Karpas-422 (cell line): ENCODE measurements around the gene PRTFDC1. TPM values are rescaled to one million over a fixed set of nuclear protein-coding genes. Genes with fewer than 3 reads are reported as not detected.

Experiments used
- DNase-seq: peaks from one replicate; pipeline ENCODE4 v3.0.0-alpha.2; 2015
- H2AFZ ChIP-seq: fragments of 200-600 bp; sonication (generic); 2 replicates; pipeline ENCODE4 v1.6.1; 2014; ENCODE audit warnings: antibody characterized with exemption, low read length, mixed read lengths
- H3K27ac ChIP-seq: fragments of 200-600 bp; sonication (generic); 2 replicates; pipeline ENCODE4 v1.5.1; 2014; ENCODE audit warnings: mild to moderate bottlenecking, low read length, moderate library complexity
- H3K27me3 ChIP-seq: fragments of 200-600 bp; sonication (generic); 2 replicates; pipeline ENCODE4 v1.6.1; 2014; ENCODE audit warnings: low read length, mixed read lengths
- H3K36me3 ChIP-seq: fragments of 200-600 bp; sonication (generic); 2 replicates; pipeline ENCODE4 v1.6.1; 2014; ENCODE audit warnings: low read length, mixed read lengths; ENCODE audit not compliant: insufficient read depth
- H3K4me1 ChIP-seq: fragments of 200-600 bp; sonication (generic); 2 replicates; pipeline ENCODE4 v1.6.1; 2014; ENCODE audit warnings: mild to moderate bottlenecking, low read length, mixed read lengths
- H3K4me2 ChIP-seq: fragments of 200-600 bp; sonication (generic); 2 replicates; pipeline ENCODE4 v1.6.1; 2014; ENCODE audit warnings: low read length, low read depth, mild to moderate bottlenecking; ENCODE audit not compliant: poor library complexity, severe bottlenecking
- H3K4me3 ChIP-seq: fragments of 200-600 bp; sonication (generic); 2 replicates; pipeline ENCODE4 v1.5.1; 2014; ENCODE audit warnings: mild to moderate bottlenecking, antibody characterized with exemption, low read length, mixed read lengths
- H3K79me2 ChIP-seq: fragments of 200-600 bp; sonication (generic); 2 replicates; pipeline ENCODE4 v1.6.1; 2014; ENCODE audit warnings: mild to moderate bottlenecking, low read length, mixed read lengths
- H3K9ac ChIP-seq: fragments of 200-600 bp; sonication (generic); 2 replicates; pipeline ENCODE4 v1.6.0; 2014; ENCODE audit warnings: low read length
- H3K9me2 ChIP-seq: fragments of 200-600 bp; sonication (generic), shearing (Covaris generic); replicated peaks from 2 replicates; pipeline ENCODE4 v1.6.0; 2014; ENCODE audit warnings: mild to moderate bottlenecking, low read length, moderate library complexity; ENCODE audit not compliant: insufficient read depth
- H3K9me3 ChIP-seq: fragments of 300-700, 200-600 bp; sonication (generic); 2 replicates; pipeline ENCODE4 v1.6.1; 2014; ENCODE audit warnings: low read length, mixed read lengths
- H4K20me1 ChIP-seq: fragments of 200-600 bp; sonication (generic); 2 replicates; pipeline ENCODE4 v1.6.1; 2014; ENCODE audit warnings: mild to moderate bottlenecking, antibody characterized with exemption, low read length, low read depth; ENCODE audit not compliant: insufficient read depth
- total RNA-seq: library from RNA; depleted of rRNA; stranded (reverse); fragments of >200 nt; shearing (Covaris generic); gene quantifications from 2 replicates; pipeline ENCODE4 v1.2.3, GENCODE V29; 2014; ENCODE audit warnings: low replicate concordance

The PRTFDC1 gene
- total RNA-seq, 1 experiment from 2014 or later: not detected

DNA sequence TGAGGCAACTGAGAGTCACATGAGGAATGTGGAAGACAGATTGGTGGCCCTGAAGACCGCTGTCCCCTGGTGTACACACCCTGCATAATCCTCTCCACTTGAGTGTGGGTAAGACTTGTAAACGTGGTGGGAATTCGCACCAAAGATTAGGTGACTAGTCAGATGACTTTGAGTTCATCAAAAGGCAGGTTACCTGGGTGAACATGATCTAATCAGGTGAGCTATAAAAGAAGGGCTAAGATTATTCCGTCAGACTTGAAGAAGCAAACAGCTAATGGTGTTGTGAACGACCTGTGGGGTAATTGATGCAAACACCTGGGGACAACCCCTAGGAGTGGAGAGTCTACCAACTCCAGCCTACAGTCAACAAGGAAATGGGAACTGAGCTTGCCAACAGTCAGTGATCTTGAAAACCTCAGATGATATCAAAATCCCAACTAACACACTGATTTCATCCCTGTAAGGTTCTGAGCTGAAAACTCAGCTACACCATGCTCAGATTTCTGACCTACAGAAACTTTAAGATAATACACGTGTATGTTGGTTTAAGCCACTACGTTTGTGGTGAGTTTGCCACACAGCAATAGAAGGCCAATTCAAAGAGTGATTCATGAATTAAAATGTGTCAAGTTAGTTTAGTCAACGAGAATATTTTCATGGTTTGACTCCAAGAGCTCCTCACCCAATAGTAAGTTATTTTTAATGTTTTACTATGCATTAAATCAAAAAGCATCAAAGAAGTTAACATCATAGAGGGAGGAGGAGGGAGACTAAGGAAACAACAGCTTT is 16.7 kb downstream of the PRTFDC1 start:
- Histone ChIP-seq H3K27ac (no peak overlapping the region), H2AFZ (no peak overlapping the region), H3K27me3 (no peaks in the 10 kb centered on the region), H3K9ac (no peak overlapping the region), H3K9me2 (no peaks in the 10 kb centered on the region; the same call in 1 of the 2 replicates), H3K79me2 (no peaks in the 10 kb centered on the region), H3K4me3 (no peak overlapping the region), H3K4me1 (no peaks in the 10 kb centered on the region), H4K20me1 (no peaks in the 10 kb centered on the region), H3K4me2 (no peak overlapping the region), H3K36me3 (no peaks in the 10 kb centered on the region), H3K9me3 (peaks cover 11% of the 10 kb centered on the region; the same call in 1 of the 2 replicates)
- no peak for DNase-seq

DNA sequence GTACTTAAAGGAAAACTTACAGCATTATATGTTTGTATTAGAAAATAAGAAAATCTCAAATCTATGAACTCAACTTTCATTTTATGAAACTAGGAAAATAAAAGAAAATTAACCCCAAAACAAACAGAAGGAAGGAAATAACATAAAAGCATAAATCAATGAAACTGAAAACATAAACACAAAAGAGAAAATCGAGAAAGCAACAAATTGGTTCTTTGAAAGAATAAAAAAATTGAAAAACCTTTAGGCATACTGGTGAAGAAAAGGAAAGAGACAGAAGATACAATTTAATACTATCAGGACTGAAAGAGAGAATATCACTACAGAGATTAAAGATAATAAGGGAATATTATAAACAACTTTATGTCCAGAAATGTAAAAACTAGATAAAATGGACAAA is 21.2 kb downstream of the PRTFDC1 start:
- no peaks in the 10 kb centered on the region for H3K79me2 ChIP-seq
- no peak overlapping the region for H3K4me2 ChIP-seq
- no peak overlapping the region for H3K27ac ChIP-seq
- no peak for DNase-seq
- H4K20me1 ChIP-seq: no peaks in the 10 kb centered on the region
- H3K9ac ChIP-seq: no peak overlapping the region
- no peaks in the 10 kb centered on the region for H3K9me2 ChIP-seq
- no peak overlapping the region for H2AFZ ChIP-seq
- H3K27me3 ChIP-seq: no peaks in the 10 kb centered on the region
- H3K9me3 ChIP-seq: peaks cover 7% of the 10 kb centered on the region; the same call in 1 of the 2 replicates
- no peak overlapping the region for H3K4me3 ChIP-seq
- H3K4me1 ChIP-seq: no peaks in the 10 kb centered on the region
- no peaks in the 10 kb centered on the region for H3K36me3 ChIP-seq

DNA sequence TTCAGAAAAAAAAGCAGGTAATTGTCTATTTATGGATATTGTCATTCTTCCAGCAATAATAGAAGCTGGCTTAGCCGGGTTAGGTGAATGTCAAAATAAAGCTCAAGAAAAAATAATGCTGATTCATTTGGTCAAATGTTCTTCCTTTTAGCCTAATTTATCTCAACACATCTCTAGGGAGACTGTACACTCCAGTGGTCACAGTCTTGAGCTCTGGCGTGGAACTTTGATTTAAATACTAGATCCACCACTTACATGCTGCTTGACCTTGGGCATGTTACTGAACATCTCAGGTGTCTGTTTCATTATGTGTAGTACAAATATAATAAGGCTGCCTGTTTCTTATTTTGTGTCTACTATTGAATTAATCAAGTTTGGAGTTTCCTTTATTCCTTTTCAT is 22.0 kb downstream of the PRTFDC1 start:
- Histone ChIP-seq H3K4me3 (no peak overlapping the region), H3K36me3 (no peaks in the 10 kb centered on the region), H3K9ac (no peak overlapping the region), H3K4me1 (no peaks in the 10 kb centered on the region), H2AFZ (no peak overlapping the region), H3K9me2 (no peaks in the 10 kb centered on the region), H3K27ac (no peak overlapping the region), H3K9me3 (no peaks in the 10 kb centered on the region; the same call in 1 of the 2 replicates), H3K4me2 (no peak overlapping the region), H3K27me3 (no peaks in the 10 kb centered on the region), H3K79me2 (no peaks in the 10 kb centered on the region), H4K20me1 (no peaks in the 10 kb centered on the region)
- peak; percentile 44 for DNase-seq

DNA sequence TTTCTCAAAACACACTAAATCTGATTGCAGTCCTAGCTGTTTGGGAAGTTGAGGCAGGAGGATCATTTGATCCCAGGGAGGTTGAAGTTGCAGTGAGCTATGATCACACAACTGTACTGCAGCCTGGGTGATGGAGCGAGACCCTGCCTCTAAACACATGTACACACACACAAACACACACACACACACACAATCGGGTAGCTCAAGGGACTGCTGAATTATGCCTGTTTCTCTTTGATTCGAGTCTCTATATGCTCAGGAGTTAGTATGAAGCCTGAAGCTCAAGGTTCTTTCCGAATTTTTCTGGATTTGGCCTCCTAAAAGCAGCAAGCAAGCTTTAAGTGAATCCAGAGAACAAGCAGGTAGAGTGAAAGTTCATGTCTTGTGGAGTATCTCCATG is 22.5 kb downstream of the PRTFDC1 start:
- no peak overlapping the region for H3K9ac ChIP-seq
- no peaks in the 10 kb centered on the region for H3K27me3 ChIP-seq
- no peaks in the 10 kb centered on the region for H3K9me2 ChIP-seq
- no peaks in the 10 kb centered on the region for H4K20me1 ChIP-seq
- no peak overlapping the region for H3K4me2 ChIP-seq
- no peaks in the 10 kb centered on the region; the same call in 1 of the 2 replicates for H3K9me3 ChIP-seq
- no peak overlapping the region for H2AFZ ChIP-seq
- no peak overlapping the region for H3K27ac ChIP-seq
- no peaks in the 10 kb centered on the region for H3K79me2 ChIP-seq
- H3K4me1 ChIP-seq: no peaks in the 10 kb centered on the region
- H3K4me3 ChIP-seq: no peak overlapping the region
- no peaks in the 10 kb centered on the region for H3K36me3 ChIP-seq
- no peak for DNase-seq

DNA sequence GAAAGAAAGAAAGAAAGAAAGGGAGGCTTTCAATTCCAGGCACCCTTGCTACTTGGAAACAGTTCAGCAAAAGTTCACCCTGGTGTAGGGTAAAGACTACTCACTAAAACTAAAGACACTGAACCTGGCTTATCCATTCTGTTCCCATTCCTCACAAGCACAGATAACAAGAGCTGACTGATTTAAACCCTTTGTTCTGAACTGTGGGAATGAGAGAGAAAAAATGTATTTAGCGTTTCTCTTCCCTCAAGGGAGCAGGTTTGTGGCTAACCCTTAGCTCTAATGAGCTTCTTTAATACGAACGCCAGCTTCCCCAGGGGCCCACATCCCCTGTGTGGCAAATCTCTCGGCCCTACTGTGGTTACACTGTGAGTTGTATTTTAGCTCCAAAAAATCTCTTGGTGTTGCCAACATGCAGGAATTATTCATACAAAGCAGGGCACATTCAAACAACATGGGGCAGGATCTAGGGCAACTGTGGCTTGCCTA is 23.3 kb downstream of the PRTFDC1 start:
- no peaks in the 10 kb centered on the region for H3K9me2 ChIP-seq
- no peak overlapping the region for H3K27ac ChIP-seq
- H3K4me3 ChIP-seq: no peak overlapping the region
- no peak overlapping the region for H3K9ac ChIP-seq
- H3K36me3 ChIP-seq: no peaks in the 10 kb centered on the region
- no peaks in the 10 kb centered on the region for H3K4me1 ChIP-seq
- DNase-seq: no peak
- no peak overlapping the region for H2AFZ ChIP-seq
- no peak overlapping the region for H3K4me2 ChIP-seq
- H3K79me2 ChIP-seq: no peaks in the 10 kb centered on the region
- H3K27me3 ChIP-seq: no peaks in the 10 kb centered on the region
- no peaks in the 10 kb centered on the region for H4K20me1 ChIP-seq
- no peaks in the 10 kb centered on the region; the same call in 1 of the 2 replicates for H3K9me3 ChIP-seq

DNA sequence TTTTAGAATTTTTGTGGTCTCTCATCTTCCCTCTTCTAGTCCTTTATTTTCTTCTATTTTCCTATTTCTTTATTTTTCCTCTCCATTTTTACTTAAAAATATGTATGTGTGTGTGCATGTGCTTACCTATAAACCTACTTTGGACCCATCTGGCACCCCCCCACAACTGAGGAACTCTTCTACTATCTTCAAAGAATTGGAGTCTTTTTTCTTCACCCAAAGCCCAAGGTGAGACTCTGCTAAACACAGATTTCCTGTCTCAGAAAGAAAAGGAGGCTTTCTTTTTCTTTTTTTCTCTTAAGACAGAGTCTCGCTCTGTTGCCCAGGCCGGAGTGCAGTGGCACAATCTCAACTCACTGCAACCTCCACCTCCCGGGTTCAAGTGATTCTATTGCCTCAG is 24.2 kb downstream of the PRTFDC1 start:
- Histone ChIP-seq H4K20me1 (no peaks in the 10 kb centered on the region), H3K4me2 (no peak overlapping the region), H3K9ac (no peak overlapping the region), H3K27me3 (no peaks in the 10 kb centered on the region), H3K4me1 (no peaks in the 10 kb centered on the region), H2AFZ (no peak overlapping the region), H3K79me2 (no peaks in the 10 kb centered on the region), H3K9me3 (no peaks in the 10 kb centered on the region; the same call in 1 of the 2 replicates), H3K4me3 (no peak overlapping the region), H3K36me3 (no peaks in the 10 kb centered on the region), H3K27ac (no peak overlapping the region), H3K9me2 (no peaks in the 10 kb centered on the region)
- DNase-seq: no peak

DNA sequence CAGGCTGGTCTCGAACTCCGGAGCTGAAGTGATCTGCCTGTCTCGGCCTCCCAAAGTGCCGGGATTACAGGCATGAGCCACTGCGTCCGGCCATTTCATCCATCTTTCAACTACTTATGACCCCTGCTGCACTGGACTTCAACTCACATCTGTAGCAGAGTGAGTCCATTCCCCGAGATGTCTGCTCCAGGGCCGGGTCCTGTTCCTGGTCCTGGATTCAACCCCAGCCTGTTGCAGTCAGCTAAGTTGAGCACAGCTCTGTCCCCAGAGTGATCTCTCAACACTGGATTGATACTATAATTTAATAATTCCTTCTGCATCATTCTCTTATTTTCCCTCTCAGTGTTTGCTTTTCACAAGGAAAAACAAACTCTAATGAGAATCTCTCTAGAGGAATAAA is 25.8 kb downstream of the PRTFDC1 start:
- Histone ChIP-seq H3K4me1 (no peaks in the 10 kb centered on the region), H4K20me1 (no peaks in the 10 kb centered on the region), H3K79me2 (no peaks in the 10 kb centered on the region), H3K36me3 (no peaks in the 10 kb centered on the region), H2AFZ (no peak overlapping the region), H3K27me3 (no peaks in the 10 kb centered on the region), H3K9ac (no peak overlapping the region), H3K4me3 (no peak overlapping the region), H3K9me2 (no peaks in the 10 kb centered on the region), H3K9me3 (no peaks in the 10 kb centered on the region; the same call in none of the 2 replicates), H3K27ac (no peak overlapping the region), H3K4me2 (no peak overlapping the region)
- no peak for DNase-seq

DNA sequence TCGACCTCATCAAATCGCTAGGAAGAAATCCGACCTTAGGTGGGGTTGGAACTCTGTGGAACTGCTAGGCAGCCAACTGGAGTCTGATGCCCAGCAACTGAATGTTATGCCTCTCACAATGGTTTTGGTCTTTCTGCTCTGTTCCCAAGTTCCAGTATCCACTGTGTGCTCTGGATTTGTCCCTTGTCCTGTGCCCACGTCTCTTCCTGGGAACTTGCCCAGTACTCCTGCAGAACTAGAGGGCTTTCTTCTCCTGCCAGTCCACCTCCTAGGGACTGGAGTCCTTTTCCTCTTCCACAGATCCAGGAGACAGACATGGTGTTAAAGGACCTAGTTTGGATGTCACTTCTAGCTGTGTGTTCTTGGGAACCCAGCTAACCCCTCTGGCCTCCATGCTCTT is 26.6 kb downstream of the PRTFDC1 start:
- Histone ChIP-seq H3K9me2 (no peaks in the 10 kb centered on the region), H3K36me3 (no peaks in the 10 kb centered on the region), H3K27ac (no peak overlapping the region), H2AFZ (no peak overlapping the region), H3K4me3 (no peak overlapping the region), H3K9me3 (no peaks in the 10 kb centered on the region; the same call in none of the 2 replicates), H3K4me2 (no peak overlapping the region), H4K20me1 (no peaks in the 10 kb centered on the region), H3K27me3 (no peaks in the 10 kb centered on the region), H3K9ac (no peak overlapping the region), H3K79me2 (no peaks in the 10 kb centered on the region), H3K4me1 (no peaks in the 10 kb centered on the region)
- DNase-seq: no peak
